Endothelial cell of umbilical vein (primary cell): Measurements from ENCODE around the gene FGF22. TPM values are rescaled to one million over a fixed set of nuclear protein-coding genes. Genes with fewer than 3 reads are reported as not detected.

ENCODE experiments used
- BruUV-seq: library from RNA; stranded (reverse); fragments of 400-500 nt; replicated peaks from 2 replicates; lab custom pipeline; 2021; lab: Mats Ljungman, UMichigan
- CTCF ChIA-PET: fragments of 300-600, 350-600 bp; sonication (Branson Sonifier 250); formaldehyde crosslinking; loops from one replicate; lab custom pipeline; 2021; ENCODE audit warnings: antibody characterized with exemption, inconsistent platforms; lab: Charles Lee
- POLR2A ChIA-PET: fragments of 300-600, 350-600 bp; sonication (Branson Sonifier 250); formaldehyde crosslinking; loops from one replicate; lab custom pipeline; 2021; ENCODE audit warnings: antibody characterized with exemption, inconsistent platforms; lab: Charles Lee
- DNase-seq: peaks from one replicate; pipeline ENCODE4 v3.0.0-alpha.2; 2011; ENCODE audit warnings: low read depth, low spot score
- FAIRE-seq: peaks from 2 replicates; lab custom pipeline; 2011; peaks lifted over from hg19 to GRCh38; lab: Jason Lieb, UNC
- H2AFZ ChIP-seq: 2 replicates; pipeline ENCODE4 v1.6.0; 2012; ENCODE audit warnings: low read depth, low read length, control low read depth, inconsistent platforms
- H3K27ac ChIP-seq: 2 replicates; pipeline ENCODE4 v1.5.1; 2011; ENCODE audit warnings: low read depth, mild to moderate bottlenecking, control low read depth, low read length, moderate library complexity; ENCODE audit not compliant: insufficient read depth
- H3K27me3 ChIP-seq, 2 experiments: 2 replicates each; pipeline versions ENCODE4 v1.6.0 to v1.6.1; 2011; ENCODE audit warnings: low read length in 2 of 2, mixed read lengths in 1 of 2; ENCODE audit not compliant: control insufficient read depth in 2 of 2, insufficient read depth in 2 of 2
- H3K36me3 ChIP-seq, 2 experiments: 2 replicates in 1 of 2; 3 replicates in 1 of 2; pipeline ENCODE4 v1.5.1; 2011; ENCODE audit warnings: low read length in 2 of 2, mild to moderate bottlenecking in 1 of 2, moderate library complexity in 1 of 2; ENCODE audit not compliant: control insufficient read depth in 2 of 2, insufficient read depth in 2 of 2; ENCODE audit errors: extremely low read depth in 1 of 2
- H3K4me1 ChIP-seq: 3 replicates; pipeline ENCODE4 v1.5.1; 2011; ENCODE audit warnings: mild to moderate bottlenecking, low read length; ENCODE audit not compliant: control insufficient read depth, insufficient read depth; ENCODE audit errors: extremely low read depth
- H3K4me2 ChIP-seq: 2 replicates; pipeline ENCODE4 v1.6.1; 2011; ENCODE audit warnings: low read length, control low read depth, mixed read lengths; ENCODE audit not compliant: insufficient read depth
- H3K4me3 ChIP-seq, 3 experiments: fragments of 200-600 bp in 1 of 3; sonication (generic), shearing (Covaris generic) in 1 of 3; replicated peaks in 1 of 3; 2 replicates each; pipeline ENCODE4 v1.5.1; 2011 to 2016; ENCODE audit warnings: control low read depth in 3 of 3, low read length in 3 of 3, mild to moderate bottlenecking in 2 of 3, inconsistent platforms in 1 of 3, low read depth in 1 of 3, moderate library complexity in 1 of 3; ENCODE audit not compliant: insufficient read depth in 1 of 3
- H3K79me2 ChIP-seq: 2 replicates; pipeline ENCODE4 v1.6.0; 2012; ENCODE audit warnings: low read length, inconsistent platforms; ENCODE audit not compliant: control insufficient read depth, insufficient read depth
- H3K9ac ChIP-seq: replicated peaks from 2 replicates; pipeline ENCODE3; 2011; ENCODE audit warnings: low read length, control low read depth; ENCODE audit not compliant: insufficient read depth; ENCODE audit errors: extremely low read depth
- H3K9me1 ChIP-seq: replicated peaks from 3 replicates; pipeline ENCODE4 v1.6.0; 2011; ENCODE audit warnings: mild to moderate bottlenecking, low read length; ENCODE audit not compliant: control insufficient read depth, insufficient read depth; ENCODE audit errors: extremely low read depth
- H3K9me3 ChIP-seq: replicated peaks from 2 replicates; pipeline ENCODE4 v1.5.1; 2012; ENCODE audit warnings: low read length, inconsistent platforms; ENCODE audit not compliant: control insufficient read depth, insufficient read depth
- H4K20me1 ChIP-seq: replicated peaks from 2 replicates; pipeline ENCODE3; 2011; ENCODE audit warnings: mild to moderate bottlenecking, low read length; ENCODE audit not compliant: control insufficient read depth, insufficient read depth; ENCODE audit errors: extremely low read depth
- CTCF ChIP-seq, 2 donors: IDR thresholded peaks; 1 replicate in 1 of 2; 2 replicates in 1 of 2; pipeline ENCODE4 v1.5.1; 2011; ENCODE audit warnings: low read length in 2 of 2, mild to moderate bottlenecking in 2 of 2, moderate library complexity in 2 of 2, control low read depth in 1 of 2, inconsistent platforms in 1 of 2, low read depth in 1 of 2; ENCODE audit not compliant: insufficient read depth in 1 of 2; ENCODE audit errors: extremely low read depth in 1 of 2
- EZH2 ChIP-seq: IDR thresholded peaks from 2 replicates; pipeline ENCODE4 v1.6.1; 2012; ENCODE audit warnings: borderline replicate concordance, low read depth, mild to moderate bottlenecking, moderate library complexity, low read length, inconsistent platforms; ENCODE audit not compliant: severe bottlenecking
- FOS ChIP-seq: IDR thresholded peaks from 2 replicates; pipeline ENCODE4 v1.6.1; 2011; ENCODE audit warnings: mild to moderate bottlenecking, low read length, moderate library complexity, borderline replicate concordance; ENCODE audit not compliant: insufficient read depth
- GATA2 ChIP-seq: IDR thresholded peaks from 2 replicates; pipeline ENCODE4 v1.7.0; 2011; ENCODE audit warnings: low read depth, mild to moderate bottlenecking, moderate library complexity, mixed read lengths, low read length; ENCODE audit not compliant: insufficient read length, insufficient read depth
- JUN ChIP-seq: IDR thresholded peaks from 2 replicates; pipeline ENCODE4 v1.6.1; 2011; ENCODE audit warnings: borderline replicate concordance, low read depth; ENCODE audit not compliant: insufficient read length, insufficient read depth
- MAX ChIP-seq: IDR thresholded peaks from 2 replicates; pipeline ENCODE4 v1.6.1; 2011; ENCODE audit not compliant: insufficient read depth, insufficient read length
- POLR2A ChIP-seq: IDR thresholded peaks from 2 replicates; pipeline ENCODE4 v1.6.1; 2012; ENCODE audit warnings: low read depth, mild to moderate bottlenecking, control low read depth, low read length
- dilution Hi-C: fragments of 300-500 bp; cut with MboI; formaldehyde crosslinking; loops from one replicate; pipeline ENCODE4 v1.15.0; 2019; ENCODE audit warnings: low sequenced_read_pairs; ENCODE audit not compliant: extremely low pct_ligation_motif_present
- intact Hi-C: fragments of 100-400 bp; cut with micrococcal nuclease; formaldehyde crosslinking; loops from one replicate; pipeline ENCODE4 v1.10.0; 2022
- polyA plus RNA-seq, 4 experiments: library from polyadenylated mRNA; depleted of rRNA in 3 of 4; stranded (reverse) in 3 of 4; unstranded in 1 of 4; fragments of >200 nt; gene quantifications; 2 replicates each; pipeline versions ENCODE4 v1.2.1 to v1.2.3, GENCODE V29; 2011 to 2012; ENCODE audit warnings: missing spikeins in 1 of 4
- total RNA-seq: library from RNA; stranded (reverse); gene quantifications from 2 replicates; pipeline ENCODE4 v1.2.3, GENCODE V29; 2021

Gene FGF22
- total and polyA plus RNA-seq, 2 donors (not counting 3 experiments of a cell fraction or from before 2014, with no cell fraction given) = 0.07 TPM; not detected in 1

- Histone ChIP-seq H2AFZ (no peak overlapping the region), H3K27me3 (peaks cover 10 to 13% of the 10 kb centered on the region in 2 experiments), H3K4me2 (no peak overlapping the region), H3K9me1 (no peaks in the 10 kb centered on the region), H4K20me1 (no peaks in the 10 kb centered on the region), H3K9ac (no peak overlapping the region), H3K79me2 (no peaks in the 10 kb centered on the region), H3K9me3 (no peaks in the 10 kb centered on the region), H3K27ac (no peak overlapping the region), H3K4me1 (no peaks in the 10 kb centered on the region), H3K4me3 (no peak overlapping the region), H3K36me3 (no peaks in the 10 kb centered on the region)
- dilution Hi-C loops = no loop called here
- DNase-seq = no peak
- POLR2A ChIA-PET = no interaction called here
- TF ChIP-seq POLR2A (no peak), MAX (no peak), CTCF (IDR thresholded peaks at IDR 0.05; ENCODE audit: extremely low read depth in 1 of 2, insufficient read depth in 1 of 2, low read depth in 1 of 2, low read length in 2 of 2) (no peak), EZH2 (no peak), GATA2 (no peak), FOS (no peak), JUN (no peak)
- FAIRE-seq = no peak
- intact Hi-C loops = no loop called here
- no TSS peak for BruUV-seq
- CTCF ChIA-PET = no interaction called here
These were observed 49.3 kb upstream of the FGF22 start for GRCh38 chr19:590396-590745.
